ENCODE data around the gene WDR6. TPM values are rescaled to one million over a fixed set of nuclear protein-coding genes. Genes with fewer than 3 reads are reported as not detected.

Gene WDR6
- total and polyA plus RNA-seq, 9 of the 15 experiments (the other 6 are each of a cell fraction or from before 2014, with no cell fraction given) = 8.9 to 90.6 (median 44.7) TPM

GRCh38 chr3:49029563-49029884 lies 22.3 kb downstream of the WDR6 start (continued):
- no peak for TF ChIP-seq BCLAF1 (IDR thresholded peaks at IDR 0.05; ENCODE audit: borderline replicate concordance in 1 of 2, control insufficient read depth in 1 of 2, low read depth in 2 of 2, low read length in 1 of 2)
- 0 out of 2 replicates have a peak, but pooled peaks have one; percentile 4 for TF ChIP-seq TEAD4 (IDR thresholded peaks at IDR 0.05; ENCODE audit: low read length)
- no peak for TF ChIP-seq TEAD4 (CRISPR knock-in tag; IDR thresholded peaks at IDR 0.05; ENCODE audit: borderline replicate concordance)
- TF ChIP-seq, protein P1, sequence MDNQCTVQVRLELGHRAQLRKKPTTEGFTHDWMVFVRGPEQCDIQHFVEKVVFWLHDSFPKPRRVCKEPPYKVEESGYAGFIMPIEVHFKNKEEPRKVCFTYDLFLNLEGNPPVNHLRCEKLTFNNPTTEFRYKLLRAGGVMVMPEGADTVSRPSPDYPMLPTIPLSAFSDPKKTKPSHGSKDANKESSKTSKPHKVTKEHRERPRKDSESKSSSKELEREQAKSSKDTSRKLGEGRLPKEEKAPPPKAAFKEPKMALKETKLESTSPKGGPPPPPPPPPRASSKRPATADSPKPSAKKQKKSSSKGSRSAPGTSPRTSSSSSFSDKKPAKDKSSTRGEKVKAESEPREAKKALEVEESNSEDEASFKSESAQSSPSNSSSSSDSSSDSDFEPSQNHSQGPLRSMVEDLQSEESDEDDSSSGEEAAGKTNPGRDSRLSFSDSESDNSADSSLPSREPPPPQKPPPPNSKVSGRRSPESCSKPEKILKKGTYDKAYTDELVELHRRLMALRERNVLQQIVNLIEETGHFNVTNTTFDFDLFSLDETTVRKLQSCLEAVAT (IDR thresholded peaks at IDR 0.05) = no peak
- no peak for TF ChIP-seq SIN3B (IDR thresholded peaks at IDR 0.05; ENCODE audit: low read depth)
- no peak for TF ChIP-seq TBL1XR1 (IDR thresholded peaks at IDR 0.05; ENCODE audit: low read length in 2 of 2)
- no peak; the same call in 1 of the 2 replicates for TF ChIP-seq SP1 (CRISPR knock-in tag; IDR thresholded peaks at IDR 0.05)
- no peak for TF ChIP-seq ZNF511 (CRISPR knock-in tag; IDR thresholded peaks at IDR 0.05)
- no peak for TF ChIP-seq XRCC4 (IDR thresholded peaks at IDR 0.05; ENCODE audit: extremely low read depth, insufficient read depth, insufficient read length)
- TF ChIP-seq, protein P2, sequence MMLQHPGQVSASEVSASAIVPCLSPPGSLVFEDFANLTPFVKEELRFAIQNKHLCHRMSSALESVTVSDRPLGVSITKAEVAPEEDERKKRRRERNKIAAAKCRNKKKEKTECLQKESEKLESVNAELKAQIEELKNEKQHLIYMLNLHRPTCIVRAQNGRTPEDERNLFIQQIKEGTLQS (IDR thresholded peaks at IDR 0.05) = no peak
- TF ChIP-seq, protein P2 (CRISPR knock-in tag; conservative IDR thresholded peaks at IDR 0.05) = 0 out of 2 replicates have a peak, but pooled peaks have one; percentile 2
- TF ChIP-seq POLR2G (IDR thresholded peaks at IDR 0.05; ENCODE audit: low read depth, low read length) = no peak
- TF ChIP-seq, protein P3, sequence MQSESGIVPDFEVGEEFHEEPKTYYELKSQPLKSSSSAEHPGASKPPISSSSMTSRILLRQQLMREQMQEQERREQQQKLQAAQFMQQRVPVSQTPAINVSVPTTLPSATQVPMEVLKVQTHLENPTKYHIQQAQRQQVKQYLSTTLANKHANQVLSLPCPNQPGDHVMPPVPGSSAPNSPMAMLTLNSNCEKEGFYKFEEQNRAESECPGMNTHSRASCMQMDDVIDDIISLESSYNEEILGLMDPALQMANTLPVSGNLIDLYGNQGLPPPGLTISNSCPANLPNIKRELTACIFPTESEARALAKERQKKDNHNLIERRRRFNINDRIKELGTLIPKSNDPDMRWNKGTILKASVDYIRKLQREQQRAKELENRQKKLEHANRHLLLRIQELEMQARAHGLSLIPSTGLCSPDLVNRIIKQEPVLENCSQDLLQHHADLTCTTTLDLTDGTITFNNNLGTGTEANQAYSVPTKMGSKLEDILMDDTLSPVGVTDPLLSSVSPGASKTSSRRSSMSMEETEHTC (IDR thresholded peaks at IDR 0.05) = no peak
- TF ChIP-seq HOMEZ (CRISPR knock-in tag; IDR thresholded peaks at IDR 0.05) = no peak
- TF ChIP-seq, protein P4, sequence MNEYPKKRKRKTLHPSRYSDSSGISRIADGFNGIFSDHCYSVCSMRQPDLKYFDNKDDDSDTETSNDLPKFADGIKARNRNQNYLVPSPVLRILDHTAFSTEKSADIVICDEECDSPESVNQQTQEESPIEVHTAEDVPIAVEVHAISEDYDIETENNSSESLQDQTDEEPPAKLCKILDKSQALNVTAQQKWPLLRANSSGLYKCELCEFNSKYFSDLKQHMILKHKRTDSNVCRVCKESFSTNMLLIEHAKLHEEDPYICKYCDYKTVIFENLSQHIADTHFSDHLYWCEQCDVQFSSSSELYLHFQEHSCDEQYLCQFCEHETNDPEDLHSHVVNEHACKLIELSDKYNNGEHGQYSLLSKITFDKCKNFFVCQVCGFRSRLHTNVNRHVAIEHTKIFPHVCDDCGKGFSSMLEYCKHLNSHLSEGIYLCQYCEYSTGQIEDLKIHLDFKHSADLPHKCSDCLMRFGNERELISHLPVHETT (CRISPR knock-in tag; conservative IDR thresholded peaks at IDR 0.05 in 1 of 2, IDR thresholded peaks at IDR 0.05 in 1 of 2) = no peak
- no peak for TF ChIP-seq RBM14 (IDR thresholded peaks at IDR 0.05; ENCODE audit: borderline replicate concordance, insufficient read depth, low read depth, low read length)
